ENCODE results near the gene FASLG. TPM values are rescaled to one million over a fixed set of nuclear protein-coding genes. Genes with fewer than 3 reads are reported as not detected.

Gene FASLG
- total RNA-seq, 1 donor from 2014 or later, result 1.3 TPM

DNA sequence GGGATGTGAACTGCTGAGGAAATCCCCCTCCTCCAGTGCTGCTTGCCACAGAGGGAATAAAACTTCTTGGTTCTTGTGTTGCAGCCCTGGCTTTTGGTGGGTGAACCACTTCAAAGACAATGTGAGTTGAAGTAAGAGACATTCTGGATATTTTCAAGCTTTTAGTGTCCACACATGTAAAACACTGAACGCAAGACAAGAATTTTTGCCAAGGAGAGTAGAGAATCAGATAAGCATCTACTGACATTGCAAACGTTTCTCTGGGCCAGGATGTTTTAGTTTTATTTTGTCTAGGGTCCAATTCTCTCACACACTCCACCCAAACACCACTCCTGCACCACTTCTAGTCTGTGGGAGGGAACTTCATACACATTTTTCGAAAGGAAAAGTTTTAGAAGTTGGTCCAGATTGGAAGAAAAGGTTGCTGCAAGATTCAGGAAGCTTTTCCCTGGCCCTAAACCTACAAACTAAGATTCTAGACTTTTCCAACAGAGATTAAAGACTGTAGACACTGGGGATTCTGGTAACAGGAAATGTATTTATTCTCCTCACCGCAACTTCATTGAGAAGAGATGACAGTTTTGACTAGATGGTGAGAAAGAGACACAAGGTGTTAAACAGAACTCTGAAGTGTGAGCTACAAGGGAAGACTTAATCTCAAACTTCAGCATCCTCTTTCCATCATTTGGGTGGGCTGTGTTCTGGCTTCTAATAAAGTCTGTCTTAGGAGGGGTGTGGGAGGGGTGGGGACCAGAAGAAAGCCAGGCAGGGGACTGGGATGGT, 16.1 kb downstream of the FASLG start:
- intact Hi-C loops (cut with DNase I), result no loop called here
- Histone ChIP-seq H3K4me3 (no peak overlapping the region), H3K9me3 (no peaks in the 10 kb centered on the region), H3K36me3 (no peaks in the 10 kb centered on the region), H3K27me3 (no peaks in the 10 kb centered on the region), H3K4me1 (no peaks in the 10 kb centered on the region), H3K27ac (no peak overlapping the region)
- no peak for DNase-seq
- TF ChIP-seq, protein P1, sequence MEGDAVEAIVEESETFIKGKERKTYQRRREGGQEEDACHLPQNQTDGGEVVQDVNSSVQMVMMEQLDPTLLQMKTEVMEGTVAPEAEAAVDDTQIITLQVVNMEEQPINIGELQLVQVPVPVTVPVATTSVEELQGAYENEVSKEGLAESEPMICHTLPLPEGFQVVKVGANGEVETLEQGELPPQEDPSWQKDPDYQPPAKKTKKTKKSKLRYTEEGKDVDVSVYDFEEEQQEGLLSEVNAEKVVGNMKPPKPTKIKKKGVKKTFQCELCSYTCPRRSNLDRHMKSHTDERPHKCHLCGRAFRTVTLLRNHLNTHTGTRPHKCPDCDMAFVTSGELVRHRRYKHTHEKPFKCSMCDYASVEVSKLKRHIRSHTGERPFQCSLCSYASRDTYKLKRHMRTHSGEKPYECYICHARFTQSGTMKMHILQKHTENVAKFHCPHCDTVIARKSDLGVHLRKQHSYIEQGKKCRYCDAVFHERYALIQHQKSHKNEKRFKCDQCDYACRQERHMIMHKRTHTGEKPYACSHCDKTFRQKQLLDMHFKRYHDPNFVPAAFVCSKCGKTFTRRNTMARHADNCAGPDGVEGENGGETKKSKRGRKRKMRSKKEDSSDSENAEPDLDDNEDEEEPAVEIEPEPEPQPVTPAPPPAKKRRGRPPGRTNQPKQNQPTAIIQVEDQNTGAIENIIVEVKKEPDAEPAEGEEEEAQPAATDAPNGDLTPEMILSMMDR (IDR thresholded peaks at IDR 0.05), result no peak
- ATAC-seq, result no peak

GRCh38 chr1:172679000-172679772, 20.3 kb downstream of the FASLG start:
- intact Hi-C loops (cut with DNase I), result no loop called here
- Histone ChIP-seq H3K4me3 (no peak overlapping the region), H3K4me1 (no peaks in the 10 kb centered on the region), H3K27me3 (no peaks in the 10 kb centered on the region), H3K27ac (no peak overlapping the region), H3K9me3 (no peaks in the 10 kb centered on the region), H3K36me3 (no peaks in the 10 kb centered on the region)
- no peak for DNase-seq
- TF ChIP-seq, protein P1 (IDR thresholded peaks at IDR 0.05), result no peak
- no peak for ATAC-seq

GRCh38 chr1:172680244-172680643, 21.3 kb downstream of the FASLG start:
- intact Hi-C loops (cut with DNase I), result no loop called here
- ATAC-seq (no peak), DNase-seq (no peak)
- Histone ChIP-seq H3K9me3 (no peaks in the 10 kb centered on the region), H3K27ac (no peak overlapping the region), H3K36me3 (no peaks in the 10 kb centered on the region), H3K4me3 (no peak overlapping the region), H3K27me3 (no peaks in the 10 kb centered on the region), H3K4me1 (no peaks in the 10 kb centered on the region)
- TF ChIP-seq, protein P1 (IDR thresholded peaks at IDR 0.05), result no peak

DNA sequence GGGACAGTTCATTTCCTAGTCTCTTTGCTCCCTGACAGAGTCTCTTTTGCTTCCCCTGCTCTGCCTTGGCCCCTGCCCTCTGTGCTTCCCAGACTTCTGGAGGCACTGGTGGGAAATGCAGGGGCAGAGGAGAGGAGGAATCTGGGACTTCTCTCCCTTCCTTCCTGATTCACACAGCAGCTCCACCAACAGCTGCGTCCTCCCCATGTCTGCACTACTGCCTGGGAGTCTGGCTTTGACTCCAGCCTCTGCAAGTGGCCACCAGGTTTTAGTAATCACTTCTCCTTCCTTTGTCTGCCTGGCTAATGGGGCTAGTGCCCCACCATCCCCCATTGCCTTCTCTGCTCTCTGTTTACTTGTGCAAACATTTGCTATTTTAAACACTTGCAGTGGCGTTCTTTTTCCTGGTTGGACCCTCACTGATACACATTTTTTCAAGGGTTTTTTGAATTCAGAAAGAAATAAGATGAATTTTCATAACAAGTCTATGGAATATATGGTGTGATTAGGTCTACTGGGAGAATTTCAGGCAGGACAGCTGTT, 21.9 kb downstream of the FASLG start:
- no peaks in the 10 kb centered on the region for H3K9me3 ChIP-seq
- TF ChIP-seq, protein P1 (IDR thresholded peaks at IDR 0.05), result no peak
- no peaks in the 10 kb centered on the region for H3K4me1 ChIP-seq

GRCh38 chr1:172682812-172683211, 23.9 kb downstream of the FASLG start:
- ATAC-seq (no peak), DNase-seq (no peak)
- TF ChIP-seq, protein P1 (IDR thresholded peaks at IDR 0.05), result no peak
- intact Hi-C loops (cut with DNase I), result no loop called here
- H3K27ac ChIP-seq, result no peak overlapping the region
- no peaks in the 10 kb centered on the region for H3K27me3 ChIP-seq
- no peaks in the 10 kb centered on the region for H3K36me3 ChIP-seq
- H3K4me3 ChIP-seq, result no peak overlapping the region
- H3K9me3 ChIP-seq, result no peaks in the 10 kb centered on the region
- no peaks in the 10 kb centered on the region for H3K4me1 ChIP-seq

More for the DNA sequence above, 21.9 kb downstream of the FASLG start:
- ATAC-seq (no peak), DNase-seq (no peak)
- intact Hi-C loops (cut with DNase I), result no loop called here
- no peaks in the 10 kb centered on the region for H3K36me3 ChIP-seq
- H3K27ac ChIP-seq, result no peak overlapping the region
- H3K4me3 ChIP-seq, result no peak overlapping the region
- no peaks in the 10 kb centered on the region for H3K27me3 ChIP-seq

All from upper lobe of right lung (tissue), 1 donor.